A673 (cell line): ENCODE data around the gene PPP4R2. TPM values are rescaled to one million over a fixed set of nuclear protein-coding genes. Genes with fewer than 3 reads are reported as not detected.

Experiments
- BruUV-seq: library from RNA; stranded (reverse); fragments of 400-500 nt; replicated peaks from 2 replicates; lab custom pipeline; 2021; lab: Mats Ljungman, UMichigan
- CTCF ChIA-PET: fragments of 300-600 bp; sonication (Branson Sonifier 250); formaldehyde crosslinking; loops from one replicate; lab custom pipeline; 2022; ENCODE audit warnings: antibody characterized with exemption; lab: Charles Lee
- POLR2A ChIA-PET: fragments of 300-600 bp; sonication (Branson Sonifier 250); formaldehyde crosslinking; loops from one replicate; lab custom pipeline; 2022; ENCODE audit warnings: antibody characterized with exemption; ENCODE audit not compliant: low non-redundant PET; lab: Charles Lee
- DNase-seq: peaks from one replicate; pipeline ENCODE4 v3.0.0-alpha.2; 2015; ENCODE audit warnings: low spot score
- H3K27ac ChIP-seq: fragments of 200-600 bp; sonication (generic); 2 replicates; pipeline ENCODE4 v1.5.1; 2016; ENCODE audit warnings: mixed run types, low read depth, mild to moderate bottlenecking, mixed read lengths, antibody characterized with exemption, low read length; ENCODE audit not compliant: poor library complexity, severe bottlenecking
- H3K27me3 ChIP-seq: fragments of 200-600 bp; sonication (generic); replicated peaks from 2 replicates; pipeline ENCODE4 v1.6.1; 2017; ENCODE audit warnings: mixed run types, low read depth, mild to moderate bottlenecking, mixed read lengths, antibody characterized with exemption, low read length; ENCODE audit not compliant: insufficient read depth, poor library complexity
- H3K36me3 ChIP-seq: fragments of 200-600 bp; sonication (generic); 2 replicates; pipeline ENCODE4 v1.6.1; 2016; ENCODE audit warnings: mixed run types, mild to moderate bottlenecking, mixed read lengths, antibody characterized with exemption, low read length; ENCODE audit not compliant: insufficient read depth, poor library complexity, severe bottlenecking
- H3K4me1 ChIP-seq: fragments of 200-600 bp; sonication (generic); 2 replicates; pipeline ENCODE4 v1.6.1; 2017; ENCODE audit warnings: mixed run types, mild to moderate bottlenecking, mixed read lengths, antibody characterized with exemption, low read length; ENCODE audit not compliant: insufficient read depth, poor library complexity, severe bottlenecking
- H3K4me3 ChIP-seq: fragments of 200-600 bp; sonication (generic); 2 replicates; pipeline ENCODE4 v1.5.1; 2016; ENCODE audit warnings: low read depth, mixed run types, mild to moderate bottlenecking, mixed read lengths, low read length; ENCODE audit not compliant: poor library complexity, severe bottlenecking
- H3K9me3 ChIP-seq: fragments of 200-600 bp; sonication (generic); 2 replicates; pipeline ENCODE4 v1.6.1; 2016; ENCODE audit warnings: mixed run types, low read depth, mild to moderate bottlenecking, mixed read lengths, antibody characterized with exemption, low read length; ENCODE audit not compliant: poor library complexity, severe bottlenecking
- EZH2 ChIP-seq: fragments of 200-600 bp; sonication (generic); IDR thresholded peaks from 2 replicates; pipeline ENCODE4 v1.6.1; 2017; ENCODE audit warnings: borderline replicate concordance, low read depth, mild to moderate bottlenecking, mixed read lengths, antibody characterized with exemption, low read length; ENCODE audit not compliant: poor library complexity, severe bottlenecking
- intact Hi-C: fragments of 100-400 bp; cut with micrococcal nuclease; formaldehyde crosslinking; loops from one replicate; pipeline ENCODE4 v1.10.0; 2022; ENCODE audit not compliant: unreplicated experiment
- total RNA-seq: library from RNA; stranded (reverse); gene quantifications from 2 replicates; pipeline ENCODE4 v1.2.3, GENCODE V29; 2021
- TF ChIP-seq, protein P1 (sequence below): fragments of 300-800, 200-600 bp; sonication (generic); conservative IDR thresholded peaks from 2 replicates; pipeline ENCODE4 v1.5.1; 2017; ENCODE audit warnings: low read depth, mild to moderate bottlenecking, antibody characterized with exemption, low read length, moderate library complexity, mixed read lengths

The PPP4R2 gene
- total RNA-seq, 1 experiment from 2014 or later: 41.4 TPM

DNA sequence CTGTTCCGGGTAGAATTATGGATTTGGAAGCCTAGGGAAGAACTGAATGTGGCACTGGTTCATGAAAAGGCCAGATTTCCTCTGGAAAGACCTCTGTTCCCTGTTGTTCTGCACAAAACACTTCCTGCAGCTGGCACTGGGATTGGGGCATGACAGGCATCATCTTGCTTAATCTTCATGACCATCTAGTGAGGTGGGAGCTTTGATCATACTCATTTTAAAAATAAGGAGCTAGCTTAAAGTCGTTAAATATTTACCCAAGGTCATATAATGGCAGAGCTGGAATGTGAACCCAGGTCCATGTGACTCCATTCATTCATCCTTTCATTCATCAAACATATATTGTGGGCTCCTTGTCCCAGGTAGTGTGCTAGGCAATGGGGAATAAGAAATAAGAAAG lies 105.3 kb downstream of the PPP4R2 start:
- Histone ChIP-seq H3K4me3 (no peak overlapping the region), H3K4me1 (no peaks in the 10 kb centered on the region), H3K9me3 (no peaks in the 10 kb centered on the region), H3K27ac (no peak overlapping the region), H3K36me3 (no peaks in the 10 kb centered on the region), H3K27me3 (no peaks in the 10 kb centered on the region)
- DNase-seq: no peak
- no TSS peak for BruUV-seq
- intact Hi-C loops: loop anchor here (1.0 to 10.0 kb wide), 3 partner anchors 113 to 400 kb away; no protein-coding TSS in a partner anchor
- no peak for TF ChIP-seq EZH2
- TF ChIP-seq, protein P1, sequence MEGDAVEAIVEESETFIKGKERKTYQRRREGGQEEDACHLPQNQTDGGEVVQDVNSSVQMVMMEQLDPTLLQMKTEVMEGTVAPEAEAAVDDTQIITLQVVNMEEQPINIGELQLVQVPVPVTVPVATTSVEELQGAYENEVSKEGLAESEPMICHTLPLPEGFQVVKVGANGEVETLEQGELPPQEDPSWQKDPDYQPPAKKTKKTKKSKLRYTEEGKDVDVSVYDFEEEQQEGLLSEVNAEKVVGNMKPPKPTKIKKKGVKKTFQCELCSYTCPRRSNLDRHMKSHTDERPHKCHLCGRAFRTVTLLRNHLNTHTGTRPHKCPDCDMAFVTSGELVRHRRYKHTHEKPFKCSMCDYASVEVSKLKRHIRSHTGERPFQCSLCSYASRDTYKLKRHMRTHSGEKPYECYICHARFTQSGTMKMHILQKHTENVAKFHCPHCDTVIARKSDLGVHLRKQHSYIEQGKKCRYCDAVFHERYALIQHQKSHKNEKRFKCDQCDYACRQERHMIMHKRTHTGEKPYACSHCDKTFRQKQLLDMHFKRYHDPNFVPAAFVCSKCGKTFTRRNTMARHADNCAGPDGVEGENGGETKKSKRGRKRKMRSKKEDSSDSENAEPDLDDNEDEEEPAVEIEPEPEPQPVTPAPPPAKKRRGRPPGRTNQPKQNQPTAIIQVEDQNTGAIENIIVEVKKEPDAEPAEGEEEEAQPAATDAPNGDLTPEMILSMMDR: no peak
- CTCF ChIA-PET: no interaction called here
- POLR2A ChIA-PET: no interaction called here

DNA sequence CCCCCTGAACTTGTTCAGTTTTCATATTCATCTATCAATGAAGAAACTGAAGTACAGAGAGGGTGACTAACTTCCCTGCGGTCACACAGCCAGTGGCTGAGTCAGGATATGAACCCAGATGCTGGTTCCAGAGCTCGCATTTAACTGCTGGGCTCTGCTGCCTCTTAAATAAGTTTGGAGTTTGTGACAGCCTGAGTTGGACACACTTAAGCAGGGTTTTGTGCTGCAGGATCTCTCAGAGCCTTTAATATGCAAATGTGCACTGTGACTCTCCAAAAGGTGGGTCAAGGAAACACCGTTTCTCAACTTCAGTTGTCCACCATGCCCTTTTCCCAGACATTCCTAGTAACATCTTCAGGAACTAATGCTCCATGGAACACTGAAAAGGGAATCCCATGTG lies 110.6 kb downstream of the PPP4R2 start:
- POLR2A ChIA-PET: no interaction called here
- no peaks in the 10 kb centered on the region for H3K27me3 ChIP-seq
- CTCF ChIA-PET: no interaction called here
- no peaks in the 10 kb centered on the region for H3K9me3 ChIP-seq
- H3K27ac ChIP-seq: no peak overlapping the region
- no TSS peak for BruUV-seq
- TF ChIP-seq, protein P1: no peak
- TF ChIP-seq EZH2: no peak
- H3K4me1 ChIP-seq: no peaks in the 10 kb centered on the region
- no peaks in the 10 kb centered on the region for H3K36me3 ChIP-seq
- H3K4me3 ChIP-seq: no peak overlapping the region
- intact Hi-C loops: loop anchor here (10.0 kb wide), 1 partner anchor 108 kb away; no protein-coding TSS in a partner anchor
- DNase-seq: no peak

GRCh38 chr3:73107676-73108187 lies 111.1 kb downstream of the PPP4R2 start:
- DNase-seq: no peak
- Histone ChIP-seq H3K36me3 (no peaks in the 10 kb centered on the region), H3K27ac (no peak overlapping the region), H3K4me3 (no peak overlapping the region), H3K9me3 (no peaks in the 10 kb centered on the region), H3K27me3 (no peaks in the 10 kb centered on the region), H3K4me1 (no peaks in the 10 kb centered on the region)
- POLR2A ChIA-PET: no interaction called here
- CTCF ChIA-PET: no interaction called here
- intact Hi-C loops: loop anchor here (10.0 kb wide), 1 partner anchor 107 kb away; no protein-coding TSS in a partner anchor
- TF ChIP-seq, protein P1: no peak
- no peak for TF ChIP-seq EZH2
- BruUV-seq: no TSS peak
